ENCODE results near the gene RAB31.
A peak's percentile ranks its signal among the peaks of the same experiment; 100 is the strongest.

Gene RAB31

DNA sequence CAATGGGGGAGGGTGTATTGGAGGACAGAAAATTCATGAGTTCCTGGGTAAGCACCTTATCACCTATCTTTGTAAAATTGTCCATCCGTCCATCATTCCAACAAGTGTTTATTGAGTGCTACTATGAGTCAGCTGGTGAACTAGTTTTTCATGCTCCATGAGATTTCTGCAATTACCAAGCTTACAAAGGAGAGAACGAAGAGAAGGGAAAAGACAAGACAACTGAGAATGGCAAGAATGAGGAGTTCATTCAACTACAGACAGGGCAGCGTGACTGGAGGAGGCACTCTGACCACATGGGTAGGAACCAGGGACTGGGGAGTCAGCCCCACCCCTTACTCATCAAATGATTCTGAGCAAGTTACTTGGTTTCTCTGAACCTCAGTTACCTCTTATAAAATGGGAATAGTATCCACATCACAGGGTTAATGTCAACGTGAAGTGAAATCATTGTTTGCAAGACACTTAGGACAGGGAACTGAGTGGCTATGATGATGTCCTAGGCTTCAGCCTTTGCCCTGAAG lies 159.0 kb downstream of the RAB31 start:
- in situ Hi-C loops (cut with HindIII; ENCODE audit: low pct_ligation_motif_present, low sequenced_read_pairs), result no loop called here
- H3K4me3 ChIP-seq (ENCODE audit: low read depth, low read length), result no peak overlapping the region
- no peak for TF ChIP-seq CTCF (IDR thresholded peaks at IDR 0.05; ENCODE audit: low read depth, low read length, missing control alignments)
- no peak for DNase-seq
- no peaks in the 10 kb centered on the region for H3K27me3 ChIP-seq (replicated peaks)
- peaks cover 14% of the 10 kb centered on the region for H3K36me3 ChIP-seq (replicated peaks)
- no peak overlapping the region for H3K27ac ChIP-seq

DNA sequence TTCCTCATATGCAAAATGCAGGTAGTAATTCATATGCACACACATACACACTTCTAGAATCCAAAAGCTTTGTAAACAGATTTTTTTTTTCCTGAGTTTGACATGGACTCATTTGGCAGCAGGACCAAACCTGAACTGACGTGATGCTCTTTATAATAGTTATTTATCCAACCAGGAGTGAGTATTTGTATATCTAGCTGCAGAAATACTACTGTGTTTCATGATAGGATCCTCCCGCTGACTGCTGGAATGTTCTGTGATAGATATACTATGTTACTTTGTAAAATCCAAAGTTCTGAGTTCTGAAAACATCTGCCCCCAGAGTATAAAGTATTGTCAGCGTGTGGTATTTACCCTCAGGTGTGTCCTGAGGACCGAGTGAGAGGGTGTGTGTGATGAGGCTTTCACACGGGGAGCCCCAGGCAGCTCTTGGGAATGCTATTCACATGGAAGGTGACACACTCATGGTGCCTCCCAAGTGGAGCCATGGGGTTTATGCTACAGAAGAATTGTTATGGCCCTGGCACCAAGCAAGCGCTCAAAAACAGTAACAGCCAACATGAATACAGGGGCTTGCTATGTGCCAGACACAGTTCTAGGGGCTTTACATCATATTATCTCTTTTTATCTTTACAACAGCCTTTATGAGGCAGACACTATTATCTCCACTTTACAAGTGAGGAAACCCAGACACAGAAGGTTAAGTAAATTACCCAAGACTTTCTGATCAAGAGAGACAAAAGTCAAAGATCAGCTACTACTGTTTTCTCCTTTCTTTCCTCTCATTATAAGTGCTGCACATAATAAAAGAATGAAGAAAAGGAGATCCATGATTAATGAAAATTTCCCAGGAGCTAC lies 161.0 kb downstream of the RAB31 start:
- DNase-seq, result no peak
- in situ Hi-C loops (cut with HindIII; ENCODE audit: low pct_ligation_motif_present, low sequenced_read_pairs), result no loop called here
- peaks cover 2% of the 10 kb centered on the region for H3K36me3 ChIP-seq (replicated peaks)
- H3K4me3 ChIP-seq (ENCODE audit: low read depth, low read length), result no peak overlapping the region
- TF ChIP-seq CTCF (IDR thresholded peaks at IDR 0.05; ENCODE audit: low read depth, low read length, missing control alignments), result no peak
- H3K27me3 ChIP-seq (replicated peaks), result no peaks in the 10 kb centered on the region
- H3K27ac ChIP-seq, result no peak overlapping the region

DNA sequence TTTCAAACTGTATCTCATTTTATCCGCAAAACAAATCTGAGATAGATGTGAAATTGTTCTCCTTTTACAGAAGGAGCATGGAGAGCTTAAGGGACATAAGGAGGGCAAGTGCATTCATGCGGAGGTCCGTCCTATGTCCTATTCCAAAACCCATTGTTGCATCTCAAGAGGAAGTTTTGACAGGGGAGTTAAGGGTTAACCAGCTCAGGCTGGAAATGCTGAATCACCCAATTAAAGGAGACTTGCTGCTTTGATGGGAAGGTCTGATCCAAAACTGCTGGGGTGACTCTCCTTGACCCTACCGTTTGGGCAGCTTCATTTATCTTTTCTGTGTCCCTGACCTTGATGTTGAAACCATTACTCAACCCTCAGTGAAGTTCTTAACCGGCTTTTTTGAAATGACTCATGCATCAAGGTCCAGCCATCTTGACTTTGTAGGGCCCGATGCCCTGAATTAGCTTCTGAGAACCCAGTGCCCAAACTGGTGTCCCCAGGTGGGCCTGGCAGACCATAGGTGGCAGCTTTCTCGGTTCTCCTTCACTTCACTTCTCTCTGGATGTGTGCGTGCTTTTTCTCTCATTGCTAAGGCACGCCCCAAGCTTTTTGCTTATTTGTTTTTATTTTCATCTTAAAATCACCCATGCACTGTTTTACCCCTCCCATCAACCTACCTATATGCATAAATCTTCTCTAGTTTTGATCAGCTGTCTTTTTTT lies 161.8 kb downstream of the RAB31 start:
- Histone ChIP-seq H3K27ac (peak overlapping the region; percentile 11), H3K27me3 (replicated peaks) (no peaks in the 10 kb centered on the region), H3K4me3 (ENCODE audit: low read depth, low read length) (no peak overlapping the region), H3K36me3 (replicated peaks) (peaks cover 1% of the 10 kb centered on the region)
- TF ChIP-seq CTCF (IDR thresholded peaks at IDR 0.05; ENCODE audit: low read depth, low read length, missing control alignments), result no peak
- in situ Hi-C loops (cut with HindIII; ENCODE audit: low pct_ligation_motif_present, low sequenced_read_pairs), result no loop called here
- DNase-seq, result peak; percentile 47

DNA sequence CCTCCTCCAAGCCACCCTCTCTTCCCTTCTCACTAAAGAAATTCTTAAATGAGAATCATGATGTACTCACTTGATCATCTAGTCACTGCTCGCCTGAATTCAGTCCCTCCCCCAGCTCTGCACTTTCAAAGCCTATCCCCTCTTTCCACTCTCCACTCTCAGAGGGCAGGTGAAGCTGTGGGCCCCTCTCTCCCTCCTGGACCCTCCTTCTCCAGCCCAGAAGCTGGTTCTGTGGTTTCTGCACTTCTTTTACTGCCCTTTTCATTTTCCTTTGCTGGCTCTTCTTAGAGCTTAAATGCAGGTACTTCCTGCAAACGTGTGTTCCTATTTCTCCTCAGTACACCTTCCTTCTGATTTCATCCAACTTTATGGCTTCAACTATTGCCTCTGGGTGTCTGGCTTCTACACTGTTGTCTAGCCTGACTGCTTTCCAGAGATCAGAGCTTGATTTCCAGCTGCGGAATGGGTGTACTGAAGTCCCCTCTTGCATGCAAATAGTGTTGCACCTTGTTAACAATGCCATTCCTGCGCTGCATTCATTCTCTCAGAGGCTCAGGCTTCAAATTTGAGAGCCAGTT lies 162.4 kb downstream of the RAB31 start:
- H3K27ac ChIP-seq, result peak overlapping the region; percentile 11
- TF ChIP-seq CTCF (IDR thresholded peaks at IDR 0.05; ENCODE audit: low read depth, low read length, missing control alignments), result no peak
- in situ Hi-C loops (cut with HindIII; ENCODE audit: low pct_ligation_motif_present, low sequenced_read_pairs), result no loop called here

GRCh38 chr18:9871244-9871746 lies 163.2 kb downstream of the RAB31 start:
- H3K4me3 ChIP-seq (ENCODE audit: low read depth, low read length), result no peak overlapping the region
- no peaks in the 10 kb centered on the region for H3K27me3 ChIP-seq (replicated peaks)
- H3K27ac ChIP-seq, result no peak overlapping the region
- TF ChIP-seq CTCF (IDR thresholded peaks at IDR 0.05; ENCODE audit: low read depth, low read length, missing control alignments), result no peak
- no peaks in the 10 kb centered on the region for H3K36me3 ChIP-seq (replicated peaks)
- in situ Hi-C loops (cut with HindIII; ENCODE audit: low pct_ligation_motif_present, low sequenced_read_pairs), result no loop called here
- no peak for DNase-seq

More for the DNA sequence above, 162.4 kb downstream of the RAB31 start:
- no peaks in the 10 kb centered on the region for H3K27me3 ChIP-seq (replicated peaks)
- no peaks in the 10 kb centered on the region for H3K36me3 ChIP-seq (replicated peaks)
- DNase-seq, result no peak
- H3K4me3 ChIP-seq (ENCODE audit: low read depth, low read length), result no peak overlapping the region
